Measurements from ENCODE around the gene LRIG1.

Gene LRIG1

GRCh38 chr3:66465587-66465986 lies 35.2 kb downstream of the LRIG1 start:
- no peak overlapping the region for H3K4me3 ChIP-seq (ENCODE audit: low read depth, low read length)
- no peak for DNase-seq (ENCODE audit: low read depth)
- no peak for TF ChIP-seq CTCF (IDR thresholded peaks at IDR 0.05; ENCODE audit: control insufficient read depth, extremely low read depth, insufficient read depth)

DNA sequence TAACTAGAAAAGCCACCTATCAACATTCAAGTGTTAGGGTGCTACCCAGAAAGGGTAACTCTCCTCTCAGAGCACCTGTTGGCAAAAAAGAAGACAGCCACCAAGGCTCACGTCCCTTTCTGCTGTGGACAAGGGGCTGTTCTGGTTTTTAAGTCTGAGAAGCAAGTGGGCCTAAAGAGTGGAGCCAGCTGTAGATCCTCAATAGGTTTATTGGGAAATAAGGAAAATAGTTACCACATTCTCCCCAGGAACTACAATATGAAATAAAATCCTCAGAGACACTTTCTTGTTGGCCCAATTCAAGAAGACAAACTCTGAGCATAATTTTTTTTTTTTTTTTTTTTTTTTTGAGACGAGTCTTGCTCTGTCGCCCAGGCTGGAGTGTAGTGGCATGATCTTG lies 35.8 kb downstream of the LRIG1 start:
- DNase-seq (ENCODE audit: low read depth), result no peak
- no peak for TF ChIP-seq CTCF (IDR thresholded peaks at IDR 0.05; ENCODE audit: control insufficient read depth, extremely low read depth, insufficient read depth)
- H3K4me3 ChIP-seq (ENCODE audit: low read depth, low read length), result no peak overlapping the region

GRCh38 chr3:66464512-66464894 lies 36.3 kb downstream of the LRIG1 start:
- TF ChIP-seq CTCF (IDR thresholded peaks at IDR 0.05; ENCODE audit: control insufficient read depth, extremely low read depth, insufficient read depth), result no peak
- H3K4me3 ChIP-seq (ENCODE audit: low read depth, low read length), result no peak overlapping the region
- no peak for DNase-seq (ENCODE audit: low read depth)

DNA sequence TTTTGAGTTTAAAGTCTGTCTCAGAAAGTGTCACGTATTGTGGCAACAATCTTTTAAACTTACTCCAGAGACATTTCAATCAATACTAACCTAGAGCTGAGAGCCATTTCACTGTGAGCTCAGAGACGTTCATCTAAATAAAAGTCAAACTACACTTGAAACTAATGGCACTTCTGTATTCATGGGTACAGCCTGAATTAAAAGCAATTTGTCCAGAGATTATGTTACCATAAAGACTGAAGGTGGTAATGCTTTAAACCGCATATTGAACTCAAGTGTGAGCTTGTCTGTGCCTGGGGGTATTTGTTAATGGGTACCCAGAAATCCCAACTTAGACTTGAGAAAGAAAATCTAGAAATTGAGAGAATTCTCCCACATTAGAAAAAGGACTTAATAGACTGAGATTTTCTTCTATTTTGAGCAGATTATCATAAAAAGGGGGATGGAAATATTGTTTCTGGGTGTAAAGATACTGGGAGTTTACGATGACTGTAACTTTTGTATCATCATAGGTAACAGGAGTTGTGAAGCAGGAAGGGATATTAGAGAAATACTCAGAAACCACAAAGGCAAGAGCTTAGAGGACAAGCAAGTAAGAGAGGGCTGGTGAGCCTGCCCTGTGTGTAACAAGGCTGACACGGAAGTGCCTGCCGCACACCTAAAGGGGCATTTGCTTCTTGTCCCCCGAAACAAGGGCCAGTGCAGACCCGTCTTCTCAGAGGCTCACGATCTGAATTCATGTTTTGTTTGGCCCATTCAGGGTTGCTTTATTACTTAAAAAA lies 36.9 kb downstream of the LRIG1 start:
- DNase-seq (ENCODE audit: low read depth), result no peak
- no peak for TF ChIP-seq CTCF (IDR thresholded peaks at IDR 0.05; ENCODE audit: control insufficient read depth, extremely low read depth, insufficient read depth)
- H3K4me3 ChIP-seq (ENCODE audit: low read depth, low read length), result no peak overlapping the region

GRCh38 chr3:66463054-66463631 lies 37.7 kb downstream of the LRIG1 start:
- DNase-seq (ENCODE audit: low read depth), result no peak
- no peak overlapping the region for H3K4me3 ChIP-seq (ENCODE audit: low read depth, low read length)
- TF ChIP-seq CTCF (IDR thresholded peaks at IDR 0.05; ENCODE audit: control insufficient read depth, extremely low read depth, insufficient read depth), result no peak

GRCh38 chr3:66457252-66457651 lies 43.6 kb downstream of the LRIG1 start:
- TF ChIP-seq CTCF (IDR thresholded peaks at IDR 0.05; ENCODE audit: control insufficient read depth, extremely low read depth, insufficient read depth), result no peak
- no peak for DNase-seq (ENCODE audit: low read depth)
- H3K4me3 ChIP-seq (ENCODE audit: low read depth, low read length), result no peak overlapping the region
